ENCODE measurements around the gene IL1RN. TPM values are rescaled to one million over a fixed set of nuclear protein-coding genes. Genes with fewer than 3 reads are reported as not detected.

The IL1RN gene
- polyA plus RNA-seq, 3 donors: 0.86 to 21.7 (median 11.6) TPM

DNA sequence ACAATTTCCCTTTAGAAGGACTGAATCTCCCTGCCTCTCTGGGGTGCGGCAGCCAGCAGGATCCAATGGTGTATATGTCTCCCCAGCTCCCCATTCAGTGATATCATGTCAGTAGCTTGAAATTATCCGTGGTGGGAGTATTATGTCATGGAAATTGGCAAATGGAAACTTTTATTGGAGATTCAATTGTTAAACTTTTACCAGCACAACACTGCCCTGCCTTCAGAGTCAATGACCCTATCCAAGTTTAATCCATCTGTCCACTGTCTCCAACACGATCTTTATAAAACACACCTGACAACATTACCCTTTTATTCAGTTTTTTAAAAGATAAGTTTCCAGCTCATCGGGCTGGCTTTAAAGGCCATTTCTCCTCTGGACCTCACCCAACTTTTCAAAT lies 5.0 kb upstream of the IL1RN start:
- 64 to 77% (median 75%) methylated on average over 4 of the region's 4 CpGs for WGBS, 3 donors

DNA sequence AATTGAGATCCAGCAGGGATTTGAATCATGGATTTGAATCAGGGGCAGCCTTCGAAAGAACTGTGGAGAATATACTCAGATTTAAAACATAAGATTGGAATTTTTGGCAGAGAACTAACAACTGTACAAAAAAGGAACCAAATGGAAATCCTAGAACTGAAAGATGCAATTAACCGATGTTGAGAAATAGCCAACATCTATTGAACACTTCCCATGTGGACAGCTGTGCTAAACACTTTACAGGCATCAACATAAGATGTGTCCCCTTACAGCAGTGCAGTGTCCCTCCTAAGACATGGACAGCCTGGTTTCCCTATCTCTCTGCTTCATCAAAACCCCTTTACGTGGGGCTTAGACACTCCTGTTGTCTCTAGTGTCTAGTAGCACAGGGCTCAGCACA lies 3.7 kb upstream of the IL1RN start:
- no peak overlapping the region for H3K27ac ChIP-seq (ENCODE audit: low read depth, low read length)
- WGBS, 3 donors: 47 to 88% (median 56%) methylated on average over 3 of the region's 3 CpGs

More for the DNA sequence above, 5.0 kb upstream of the IL1RN start:
- H3K27ac ChIP-seq (ENCODE audit: low read depth, low read length): no peak overlapping the region

DNA sequence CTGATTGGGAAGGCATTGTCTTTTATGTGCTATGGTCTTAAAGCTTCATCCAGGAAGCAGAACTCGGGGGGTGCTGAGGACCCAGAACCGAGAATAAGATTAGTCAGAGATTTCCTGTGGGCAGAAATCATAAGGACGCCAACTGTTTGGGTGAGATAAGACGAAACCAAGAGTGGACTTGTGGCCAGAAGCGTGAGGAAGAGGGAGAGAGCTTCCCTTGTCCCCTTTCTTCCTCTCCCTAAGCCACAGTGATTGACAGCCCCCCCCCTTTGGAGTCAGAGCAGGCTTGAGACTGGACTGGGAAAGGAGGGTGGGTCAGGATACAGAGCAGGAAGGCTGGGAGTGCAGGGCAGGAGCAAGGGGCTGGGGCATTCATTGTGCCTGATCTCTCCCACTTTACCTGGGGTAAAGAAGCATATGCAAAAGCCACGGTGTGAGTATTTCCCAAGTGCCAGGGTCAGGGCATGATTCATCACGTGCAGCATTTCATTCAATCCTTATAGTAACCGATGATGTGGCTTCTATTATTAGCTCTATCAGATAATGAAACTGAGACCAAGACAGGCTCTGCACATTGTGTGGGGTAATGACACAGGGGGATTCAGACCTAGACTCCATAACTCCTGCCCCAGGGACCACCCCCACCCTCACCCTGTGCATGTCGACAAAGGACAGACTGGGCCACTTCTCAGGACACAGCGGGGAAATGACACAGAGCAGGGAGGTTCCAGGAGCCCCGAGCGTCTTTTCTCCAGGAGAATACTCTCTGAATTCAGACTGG lies 3.0 kb upstream of the IL1RN start:
- 43 to 68% (median 46%) methylated on average over 12 of the region's 12 CpGs for WGBS, 3 donors
- H3K27ac ChIP-seq (ENCODE audit: low read depth, low read length): no peak overlapping the region

DNA sequence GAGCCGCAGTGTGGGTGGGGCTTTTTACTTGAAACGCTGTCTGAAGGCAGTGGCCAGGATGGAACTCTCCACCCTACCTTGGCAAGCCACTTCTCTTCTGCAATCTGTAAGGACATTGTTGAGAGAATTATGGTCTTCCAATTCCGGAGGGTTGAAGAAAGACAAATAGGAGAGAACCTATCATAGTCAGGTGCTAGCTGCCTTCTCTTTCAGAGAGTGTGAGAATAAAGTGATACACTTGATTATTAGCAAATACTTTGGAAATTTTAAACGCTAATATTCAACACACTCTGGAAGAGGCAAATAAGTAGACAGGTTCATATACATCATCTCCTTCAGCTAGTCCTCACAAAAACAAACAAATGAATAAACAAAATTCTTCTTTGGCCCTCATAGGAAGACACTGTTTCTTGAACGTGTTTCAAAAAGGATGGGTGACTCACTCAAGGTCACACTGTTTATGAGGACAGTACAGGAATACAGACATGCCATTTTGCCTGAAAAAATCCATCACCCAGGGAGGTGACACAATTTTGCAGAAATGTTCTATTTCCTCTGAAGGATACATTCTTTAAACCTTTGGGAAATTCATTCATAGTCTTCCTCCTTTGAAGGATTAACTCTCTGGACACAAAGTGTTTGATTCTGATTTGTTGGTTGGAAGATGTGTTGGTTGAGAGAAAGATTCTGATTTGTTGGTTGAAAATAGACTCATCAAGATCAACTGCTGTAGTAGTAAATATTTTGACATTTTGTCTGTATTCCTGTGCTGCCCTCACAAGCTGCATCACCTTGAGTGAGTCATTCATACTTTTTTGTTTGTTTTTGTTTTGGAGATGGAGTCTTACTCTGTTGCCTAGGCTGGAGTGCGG lies 2.2 kb upstream of the IL1RN start:
- 62 to 64% (median 62%) methylated on average over 6 of the region's 6 CpGs for WGBS, 3 donors

DNA sequence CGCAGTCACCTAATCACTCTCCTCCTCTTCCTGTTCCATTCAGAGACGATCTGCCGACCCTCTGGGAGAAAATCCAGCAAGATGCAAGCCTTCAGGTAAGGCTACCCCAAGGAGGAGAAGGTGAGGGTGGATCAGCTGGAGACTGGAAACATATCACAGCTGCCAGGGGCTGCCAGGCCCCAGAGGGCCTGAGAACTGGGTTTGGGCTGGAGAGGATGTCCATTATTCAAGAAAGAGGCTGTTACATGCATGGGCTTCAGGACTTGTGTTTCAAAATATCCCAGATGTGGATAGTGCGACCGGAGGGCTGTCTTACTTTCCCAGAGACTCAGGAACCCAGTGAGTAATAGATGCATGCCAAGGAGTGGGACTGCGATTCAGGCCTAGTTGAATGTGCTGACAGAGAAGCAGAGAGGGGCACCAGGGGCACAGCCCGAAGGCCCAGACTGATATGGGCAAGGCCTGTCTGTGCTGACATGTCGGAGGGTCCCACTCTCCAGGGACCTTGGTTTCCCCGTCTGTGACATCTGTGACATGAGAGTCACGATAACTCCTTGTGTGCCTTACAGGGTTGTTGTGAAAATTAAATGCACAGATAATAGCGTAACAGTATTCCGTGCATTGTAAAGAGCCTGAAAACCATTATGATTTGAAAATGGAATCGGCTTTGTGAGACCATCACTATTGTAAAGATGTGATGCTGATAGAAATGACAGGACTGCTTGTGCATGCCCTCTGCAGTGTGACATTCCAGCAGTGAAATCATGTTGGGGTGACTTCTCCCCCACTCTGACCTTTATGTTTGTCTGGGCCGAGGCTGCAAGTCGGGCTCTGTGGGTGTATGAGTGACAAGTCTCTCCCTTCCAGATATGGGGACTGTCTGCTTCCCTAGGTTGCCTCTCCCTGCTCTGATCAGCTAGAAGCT lies 510 bp downstream of the IL1RN start:
- no peak overlapping the region for H3K27ac ChIP-seq (ENCODE audit: low read depth, low read length)
- WGBS, 3 donors: 65 to 89% (median 69%) methylated on average over 15 of the region's 15 CpGs

More for the DNA sequence above, 2.2 kb upstream of the IL1RN start:
- no peak overlapping the region for H3K27ac ChIP-seq (ENCODE audit: low read depth, low read length)

DNA sequence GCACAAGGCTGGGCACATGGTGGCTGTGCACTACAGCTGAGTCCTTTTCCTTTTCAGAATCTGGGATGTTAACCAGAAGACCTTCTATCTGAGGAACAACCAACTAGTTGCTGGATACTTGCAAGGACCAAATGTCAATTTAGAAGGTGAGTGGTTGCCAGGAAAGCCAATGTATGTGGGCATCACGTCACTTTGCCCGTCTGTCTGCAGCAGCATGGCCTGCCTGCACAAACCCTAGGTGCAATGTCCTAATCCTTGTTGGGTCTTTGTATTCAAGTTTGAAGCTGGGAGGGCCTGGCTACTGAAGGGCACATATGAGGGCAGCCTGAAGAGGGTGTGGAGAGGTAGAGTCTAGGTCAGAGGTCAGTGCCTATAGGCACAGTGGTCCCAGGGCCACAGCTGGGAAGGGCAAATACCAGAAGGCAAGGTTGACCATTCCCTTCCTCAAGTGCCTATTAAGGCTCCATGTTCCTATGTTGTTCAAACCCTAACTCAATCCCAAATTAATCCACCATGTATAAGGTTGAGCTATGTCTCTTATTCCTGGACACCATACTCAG lies 2.2 kb downstream of the IL1RN start:
- no peak overlapping the region for H3K27ac ChIP-seq (ENCODE audit: low read depth, low read length)
- 78 to 93% (median 84%) methylated on average over 2 of the region's 2 CpGs for WGBS, 3 donors

DNA sequence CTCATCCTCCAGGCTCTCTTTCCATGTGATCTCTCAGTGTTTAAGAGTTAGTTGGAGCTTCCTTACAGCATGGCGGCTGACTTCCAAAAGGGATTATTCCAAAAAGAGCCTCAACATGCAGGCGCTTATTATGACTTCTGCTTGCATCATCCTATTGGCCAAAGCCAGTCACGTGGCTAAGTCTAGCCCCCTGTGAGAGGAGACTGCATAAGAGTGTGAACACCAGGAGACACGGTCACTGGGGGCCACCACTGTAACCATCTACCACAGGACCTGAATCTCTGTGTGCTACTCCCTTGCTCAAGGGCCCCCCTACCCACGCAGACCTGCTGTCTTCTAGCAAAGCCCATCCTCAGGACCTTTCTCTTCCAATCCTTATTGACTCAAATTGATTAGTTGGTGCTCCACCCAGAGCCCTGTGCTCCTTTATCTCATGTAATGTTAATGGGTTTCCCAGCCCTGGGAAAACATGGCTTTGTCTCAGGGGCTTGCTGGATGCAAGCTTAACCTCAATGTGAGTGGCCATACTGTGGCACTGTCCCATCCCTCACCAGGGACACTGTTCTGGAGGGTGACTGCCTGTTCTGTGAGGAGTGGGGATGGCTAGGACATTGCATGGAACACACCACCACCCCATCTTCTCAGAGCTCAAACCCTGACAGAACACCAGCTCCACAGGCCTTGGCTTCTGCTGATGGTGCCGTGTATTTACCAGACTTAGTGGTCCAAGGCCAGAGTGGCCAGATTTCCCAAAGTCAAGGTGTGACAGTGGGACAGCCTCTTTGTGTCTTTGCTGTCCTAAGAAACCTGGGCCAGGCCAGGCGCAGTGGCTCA lies 4.2 kb downstream of the IL1RN start:
- WGBS, 3 donors: 78 to 95% (median 85%) methylated on average over 7 of the region's 7 CpGs
- no peak overlapping the region for H3K27ac ChIP-seq (ENCODE audit: low read depth, low read length)

DNA sequence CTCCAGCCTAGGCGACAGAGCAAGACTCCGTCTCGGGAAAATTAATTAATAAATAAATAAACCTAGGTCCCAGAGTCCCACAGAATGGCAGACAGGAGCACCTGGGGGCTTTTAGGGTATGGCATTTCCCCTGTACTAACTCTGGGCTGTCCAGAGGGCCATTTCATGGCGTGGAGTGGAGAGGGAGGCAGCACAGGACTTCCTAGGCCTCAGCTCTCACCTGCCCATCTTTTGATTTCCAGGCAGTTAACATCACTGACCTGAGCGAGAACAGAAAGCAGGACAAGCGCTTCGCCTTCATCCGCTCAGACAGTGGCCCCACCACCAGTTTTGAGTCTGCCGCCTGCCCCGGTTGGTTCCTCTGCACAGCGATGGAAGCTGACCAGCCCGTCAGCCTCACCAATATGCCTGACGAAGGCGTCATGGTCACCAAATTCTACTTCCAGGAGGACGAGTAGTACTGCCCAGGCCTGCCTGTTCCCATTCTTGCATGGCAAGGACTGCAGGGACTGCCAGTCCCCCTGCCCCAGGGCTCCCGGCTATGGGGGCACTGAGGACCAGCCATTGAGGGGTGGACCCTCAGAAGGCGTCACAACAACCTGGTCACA lies 5.1 kb downstream of the IL1RN start:
- 90 to 93% (median 92%) methylated on average over 17 of the region's 17 CpGs for WGBS, 3 donors
- H3K27ac ChIP-seq (ENCODE audit: low read depth, low read length): no peak overlapping the region

DNA sequence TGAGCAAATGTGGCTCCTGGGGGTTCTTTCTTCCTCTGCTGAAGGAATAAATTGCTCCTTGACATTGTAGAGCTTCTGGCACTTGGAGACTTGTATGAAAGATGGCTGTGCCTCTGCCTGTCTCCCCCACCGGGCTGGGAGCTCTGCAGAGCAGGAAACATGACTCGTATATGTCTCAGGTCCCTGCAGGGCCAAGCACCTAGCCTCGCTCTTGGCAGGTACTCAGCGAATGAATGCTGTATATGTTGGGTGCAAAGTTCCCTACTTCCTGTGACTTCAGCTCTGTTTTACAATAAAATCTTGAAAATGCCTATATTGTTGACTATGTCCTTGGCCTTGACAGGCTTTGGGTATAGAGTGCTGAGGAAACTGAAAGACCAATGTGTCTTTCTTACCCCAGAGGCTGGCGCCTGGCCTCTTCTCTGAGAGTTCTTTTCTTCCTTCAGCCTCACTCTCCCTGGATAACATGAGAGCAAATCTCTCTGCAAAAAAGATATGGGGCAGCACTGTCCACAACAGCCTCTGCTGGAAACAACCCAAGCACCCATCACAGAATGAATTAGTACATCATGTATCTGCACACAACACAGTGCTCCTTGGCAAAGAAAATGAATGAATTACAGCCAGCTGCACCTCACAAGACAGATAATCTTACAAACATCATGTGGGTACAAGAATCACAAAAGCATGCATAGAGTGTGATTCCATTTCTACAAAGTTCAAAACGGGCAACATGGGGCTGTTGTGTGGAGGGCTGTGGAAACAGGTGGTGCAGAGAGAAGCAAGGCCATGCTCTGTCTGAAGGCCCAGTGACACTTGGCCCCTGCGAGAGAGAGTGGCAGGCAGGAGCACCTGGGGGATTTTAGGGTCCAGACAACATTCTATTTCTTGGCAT lies 6.6 kb downstream of the IL1RN start:
- WGBS, 3 donors: 65 to 79% (median 70%) methylated on average over 7 of the region's 7 CpGs
- H3K27ac ChIP-seq (ENCODE audit: low read depth, low read length): no peak overlapping the region

DNA sequence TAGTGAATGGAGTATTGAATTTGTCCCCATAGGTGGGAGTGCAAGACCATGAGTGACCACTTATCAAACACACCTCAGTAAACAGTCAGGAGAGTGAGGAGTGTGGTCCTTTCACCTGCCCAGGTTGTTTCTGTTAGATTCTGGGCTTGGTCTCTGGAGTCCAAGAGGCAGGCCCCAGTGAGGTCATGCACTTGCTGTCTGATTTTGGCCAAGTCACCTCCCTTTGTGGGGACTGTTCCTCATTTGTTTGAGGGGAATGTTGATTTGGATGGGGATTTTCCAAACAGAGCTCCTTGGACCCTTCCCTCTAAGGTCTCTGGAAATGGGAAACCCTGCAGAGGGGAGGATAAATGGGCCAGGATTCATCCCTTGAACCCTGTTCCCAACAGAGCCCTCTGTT lies 7.3 kb downstream of the IL1RN start:
- H3K27ac ChIP-seq (ENCODE audit: low read depth, low read length): no peak overlapping the region

DNA sequence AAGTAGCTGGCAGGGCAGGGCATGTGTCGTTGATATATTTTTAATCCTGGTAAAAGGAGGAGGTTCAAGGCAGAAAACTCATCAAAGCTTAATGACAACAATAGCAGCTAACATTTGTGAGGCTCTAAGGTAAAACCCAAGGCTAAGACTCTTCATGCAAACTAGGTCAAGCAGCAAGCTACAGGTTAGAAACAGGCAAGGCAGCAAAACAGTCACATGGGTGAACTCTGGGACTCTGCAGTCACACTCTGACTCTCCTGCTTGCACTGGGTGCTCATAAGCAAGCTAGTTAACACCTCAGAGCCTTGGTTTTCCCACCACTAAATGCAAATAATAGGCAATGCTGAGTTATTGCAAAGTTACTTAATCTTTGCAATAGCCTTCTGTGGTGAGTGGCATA lies 7.9 kb downstream of the IL1RN start:
- 74 to 90% (median 83%) methylated on average over 1 of the region's 1 CpG for WGBS, 3 donors
- H3K27ac ChIP-seq (ENCODE audit: low read depth, low read length): no peak overlapping the region

DNA sequence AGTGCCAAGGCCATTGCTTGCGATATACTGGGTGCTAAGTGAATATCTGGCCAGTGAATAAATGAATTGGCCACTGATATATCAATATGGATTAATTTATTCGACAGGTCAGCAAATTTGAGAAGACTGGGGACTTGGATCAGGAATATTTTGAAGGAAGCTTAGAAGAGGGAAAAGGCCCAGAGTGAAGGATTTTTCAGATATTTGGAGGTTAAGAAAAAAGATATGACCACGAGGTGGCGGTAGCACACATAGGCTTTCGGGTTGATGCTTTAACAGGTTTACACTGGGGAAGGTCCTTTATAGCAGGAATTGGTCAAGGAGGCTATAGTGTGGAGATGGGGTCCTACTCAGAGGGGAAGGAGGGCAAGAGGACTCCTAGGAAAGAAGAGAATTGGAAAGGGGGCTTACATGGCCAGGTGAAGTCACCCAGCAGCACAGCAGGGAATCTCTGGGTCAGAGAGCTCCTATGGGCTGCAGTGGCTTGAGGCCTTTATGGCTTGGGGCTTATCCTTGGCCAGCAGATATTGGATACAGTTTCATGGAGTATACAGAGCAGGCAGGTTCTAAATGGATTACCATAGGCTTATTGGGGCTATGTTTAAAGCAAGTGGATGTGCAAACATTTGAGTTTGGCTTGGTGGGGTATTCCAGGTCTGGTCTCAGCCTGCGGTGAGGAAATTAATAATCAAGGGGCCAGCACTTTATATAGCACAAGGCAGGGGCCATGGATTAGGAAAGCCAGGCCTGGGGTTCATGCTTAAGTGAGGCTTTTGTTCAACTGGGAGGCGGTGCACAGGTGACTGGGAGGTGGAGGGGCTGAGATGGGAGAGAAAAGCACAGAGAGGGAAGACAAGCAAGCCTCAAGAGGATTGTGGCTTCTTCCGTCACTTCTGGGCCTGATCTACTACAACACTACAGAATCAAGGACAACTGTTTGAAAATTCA lies 9.7 kb downstream of the IL1RN start:
- no peak overlapping the region for H3K27ac ChIP-seq (ENCODE audit: low read depth, low read length)
- 43 to 51% (median 49%) methylated on average over 8 of the region's 8 CpGs for WGBS, 3 donors

DNA sequence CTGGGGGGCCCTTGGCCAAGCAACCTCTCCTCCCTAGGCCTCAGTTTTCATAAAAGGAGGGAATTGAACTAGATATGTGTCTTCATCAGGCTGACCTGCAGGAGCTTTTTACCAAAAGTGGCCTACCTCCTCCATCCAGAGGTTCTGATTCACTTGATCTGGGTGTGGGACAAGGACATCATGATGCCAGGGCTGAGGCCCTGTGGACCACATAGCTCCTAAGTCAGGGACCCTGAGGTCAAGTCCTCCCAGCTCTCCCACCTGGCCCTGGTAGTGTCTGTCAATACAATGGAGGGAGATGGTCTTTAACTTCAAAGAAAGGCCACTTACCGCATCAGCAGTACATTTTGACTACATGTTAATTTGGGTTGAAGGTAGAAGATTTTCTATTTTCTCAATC lies 10.4 kb downstream of the IL1RN start:
- no peak overlapping the region for H3K27ac ChIP-seq (ENCODE audit: low read depth, low read length)
- 98 to 100% (median 100%) methylated on average over 1 of the region's 1 CpG for WGBS, 3 donors

DNA sequence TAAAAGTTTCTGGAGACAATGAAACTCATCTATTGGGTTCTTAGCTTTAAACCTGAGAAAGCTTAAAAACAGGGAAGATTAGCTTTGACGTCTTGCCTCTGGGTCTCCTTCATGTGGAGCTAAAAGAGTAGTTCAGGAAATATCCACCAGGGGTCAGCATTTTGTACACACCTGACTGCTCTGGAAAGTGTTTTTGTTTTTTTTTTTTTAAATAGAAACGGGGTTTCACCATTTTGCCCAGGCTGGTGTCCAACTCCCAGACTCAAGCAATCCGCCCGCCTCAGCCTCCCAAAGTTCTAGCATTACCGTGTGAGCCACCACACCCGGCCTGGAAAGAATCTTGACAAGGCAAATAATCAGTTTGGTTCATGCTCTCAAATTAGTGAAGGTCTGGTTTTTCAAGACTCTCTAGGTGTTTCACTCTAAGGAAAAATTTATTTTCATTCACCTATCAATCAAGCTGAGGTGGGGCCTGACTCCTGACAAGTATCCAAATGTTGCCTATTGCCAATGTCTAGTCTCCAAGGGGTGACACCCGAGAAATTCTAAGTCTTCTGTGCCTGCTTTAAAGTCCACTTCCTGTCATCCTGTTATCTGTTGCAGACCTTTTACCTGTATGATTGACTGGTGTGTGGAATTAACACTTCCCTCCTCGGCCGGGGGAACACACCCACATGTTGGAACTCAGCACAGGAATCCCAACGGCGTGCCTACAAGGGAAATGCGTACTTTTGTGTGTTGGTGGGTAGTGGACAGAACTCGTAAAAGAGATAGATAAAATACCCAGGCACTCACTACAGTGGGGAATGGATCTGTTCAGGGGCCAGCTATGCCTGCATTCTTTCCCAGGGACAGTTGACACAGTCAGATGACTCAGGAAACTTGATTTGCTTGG lies 11.3 kb downstream of the IL1RN start:
- no peak overlapping the region for H3K27ac ChIP-seq (ENCODE audit: low read depth, low read length)

More for the DNA sequence above, 11.3 kb downstream of the IL1RN start:
- WGBS, 3 donors: 32 to 39% (median 33%) methylated on average over 13 of the region's 13 CpGs

All from adipose tissue (tissue), 3 donors.